ENCODE results near the gene SLC24A3.

Gene SLC24A3

DNA sequence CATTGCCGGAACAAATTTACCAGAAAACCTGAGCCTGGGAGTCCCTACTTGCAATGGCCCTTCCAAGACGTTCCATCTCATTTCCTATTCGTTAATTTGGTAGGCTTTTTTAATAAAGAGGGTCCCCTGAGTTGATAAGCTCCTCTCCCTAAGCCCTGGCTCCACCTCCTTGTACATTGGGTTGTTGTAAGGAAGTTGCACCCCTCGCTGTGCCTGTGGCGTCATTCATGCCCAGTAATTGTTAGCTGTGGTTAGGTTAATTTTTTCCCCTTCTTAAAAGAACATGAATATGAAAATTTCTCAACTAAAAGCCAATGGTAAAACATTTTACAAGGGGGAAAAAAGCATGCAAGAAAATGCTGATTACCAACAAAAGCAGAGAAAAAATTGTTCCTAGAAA lies 91.9 kb downstream of the SLC24A3 start:
- in situ Hi-C loops (cut with HindIII; ENCODE audit: low sequenced_read_pairs) = no loop called here
- no peak overlapping the region for H3K4me3 ChIP-seq (ENCODE audit: low read depth, low read length)
- no peak for DNase-seq (ENCODE audit: low read depth, low spot score)
- TF ChIP-seq, protein P1, sequence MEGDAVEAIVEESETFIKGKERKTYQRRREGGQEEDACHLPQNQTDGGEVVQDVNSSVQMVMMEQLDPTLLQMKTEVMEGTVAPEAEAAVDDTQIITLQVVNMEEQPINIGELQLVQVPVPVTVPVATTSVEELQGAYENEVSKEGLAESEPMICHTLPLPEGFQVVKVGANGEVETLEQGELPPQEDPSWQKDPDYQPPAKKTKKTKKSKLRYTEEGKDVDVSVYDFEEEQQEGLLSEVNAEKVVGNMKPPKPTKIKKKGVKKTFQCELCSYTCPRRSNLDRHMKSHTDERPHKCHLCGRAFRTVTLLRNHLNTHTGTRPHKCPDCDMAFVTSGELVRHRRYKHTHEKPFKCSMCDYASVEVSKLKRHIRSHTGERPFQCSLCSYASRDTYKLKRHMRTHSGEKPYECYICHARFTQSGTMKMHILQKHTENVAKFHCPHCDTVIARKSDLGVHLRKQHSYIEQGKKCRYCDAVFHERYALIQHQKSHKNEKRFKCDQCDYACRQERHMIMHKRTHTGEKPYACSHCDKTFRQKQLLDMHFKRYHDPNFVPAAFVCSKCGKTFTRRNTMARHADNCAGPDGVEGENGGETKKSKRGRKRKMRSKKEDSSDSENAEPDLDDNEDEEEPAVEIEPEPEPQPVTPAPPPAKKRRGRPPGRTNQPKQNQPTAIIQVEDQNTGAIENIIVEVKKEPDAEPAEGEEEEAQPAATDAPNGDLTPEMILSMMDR (IDR thresholded peaks at IDR 0.05; ENCODE audit: low read depth, low read length) = no peak

DNA sequence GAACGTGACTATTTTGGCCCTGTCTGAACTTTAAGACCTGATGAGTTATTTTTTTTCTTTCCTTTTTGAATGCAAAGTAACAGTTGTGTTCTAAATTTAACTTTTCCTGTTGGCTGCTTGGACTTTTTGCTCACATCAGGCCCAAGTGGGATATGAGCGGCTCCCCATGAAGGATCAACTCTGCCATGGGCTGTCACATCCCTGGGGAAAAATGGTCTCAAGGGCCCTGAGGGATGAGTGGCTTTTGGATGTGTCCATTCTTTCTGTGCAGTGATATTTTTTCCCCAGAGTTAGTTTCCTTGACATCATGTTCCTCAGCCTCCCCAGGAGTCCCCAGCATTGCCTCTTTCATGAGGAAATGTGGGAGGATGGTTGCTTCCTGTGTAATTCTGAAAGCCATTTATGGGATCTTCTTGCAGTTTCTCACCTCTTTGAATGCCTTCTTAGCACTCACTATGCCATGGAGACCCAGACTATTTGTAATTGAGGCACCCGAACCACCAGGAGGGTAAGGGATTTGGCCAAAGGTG lies 92.5 kb downstream of the SLC24A3 start:
- no peak overlapping the region for H3K4me3 ChIP-seq (ENCODE audit: low read depth, low read length)
- DNase-seq (ENCODE audit: low read depth, low spot score) = no peak
- in situ Hi-C loops (cut with HindIII; ENCODE audit: low sequenced_read_pairs) = no loop called here
- TF ChIP-seq, protein P1 (IDR thresholded peaks at IDR 0.05; ENCODE audit: low read depth, low read length) = no peak

DNA sequence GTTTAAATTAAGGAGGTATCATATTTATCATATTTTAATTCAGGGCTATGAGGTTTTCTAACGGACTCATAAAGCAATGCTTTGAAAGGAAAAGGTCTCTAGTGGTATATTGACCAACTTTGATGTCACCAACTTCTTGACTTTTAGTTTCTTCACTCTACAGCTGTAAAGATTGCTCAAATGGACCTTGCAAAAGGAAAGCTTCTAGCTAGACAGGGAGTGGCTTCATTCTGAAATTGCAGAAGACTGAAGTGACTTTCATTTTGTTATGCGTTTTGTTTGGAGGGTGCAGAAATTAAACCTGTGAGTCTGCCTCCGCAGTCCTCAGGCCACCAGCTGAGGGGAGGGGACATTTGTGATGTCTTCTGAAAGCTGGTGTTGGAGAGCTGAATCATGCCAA lies 95.7 kb downstream of the SLC24A3 start:
- DNase-seq (ENCODE audit: low read depth, low spot score) = no peak
- TF ChIP-seq, protein P1 (IDR thresholded peaks at IDR 0.05; ENCODE audit: low read depth, low read length) = no peak
- no peak overlapping the region for H3K4me3 ChIP-seq (ENCODE audit: low read depth, low read length)
- in situ Hi-C loops (cut with HindIII; ENCODE audit: low sequenced_read_pairs) = no loop called here

DNA sequence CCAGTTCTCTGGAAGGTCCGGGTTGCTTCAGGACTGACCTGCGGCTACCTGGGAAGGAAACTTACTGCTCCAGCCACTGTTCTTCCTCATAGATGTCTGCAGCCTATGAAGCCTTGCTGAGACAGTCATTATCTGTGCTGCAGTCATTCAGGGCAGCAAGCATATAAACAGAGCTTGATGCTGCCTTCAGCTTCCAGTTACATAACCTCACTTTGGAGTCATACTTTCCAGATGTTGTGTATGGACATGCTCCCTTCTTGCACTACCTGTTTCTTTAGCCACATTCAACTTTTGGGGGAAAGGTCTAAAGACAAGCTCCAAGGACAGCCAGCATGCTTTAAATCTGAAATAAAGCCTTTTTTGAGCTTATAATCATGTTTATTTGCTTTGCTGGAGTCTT lies 98.1 kb downstream of the SLC24A3 start:
- TF ChIP-seq, protein P1 (IDR thresholded peaks at IDR 0.05; ENCODE audit: low read depth, low read length) = no peak
- H3K4me3 ChIP-seq (ENCODE audit: low read depth, low read length) = no peak overlapping the region
- no peak for DNase-seq (ENCODE audit: low read depth, low spot score)
- in situ Hi-C loops (cut with HindIII; ENCODE audit: low sequenced_read_pairs) = no loop called here

DNA sequence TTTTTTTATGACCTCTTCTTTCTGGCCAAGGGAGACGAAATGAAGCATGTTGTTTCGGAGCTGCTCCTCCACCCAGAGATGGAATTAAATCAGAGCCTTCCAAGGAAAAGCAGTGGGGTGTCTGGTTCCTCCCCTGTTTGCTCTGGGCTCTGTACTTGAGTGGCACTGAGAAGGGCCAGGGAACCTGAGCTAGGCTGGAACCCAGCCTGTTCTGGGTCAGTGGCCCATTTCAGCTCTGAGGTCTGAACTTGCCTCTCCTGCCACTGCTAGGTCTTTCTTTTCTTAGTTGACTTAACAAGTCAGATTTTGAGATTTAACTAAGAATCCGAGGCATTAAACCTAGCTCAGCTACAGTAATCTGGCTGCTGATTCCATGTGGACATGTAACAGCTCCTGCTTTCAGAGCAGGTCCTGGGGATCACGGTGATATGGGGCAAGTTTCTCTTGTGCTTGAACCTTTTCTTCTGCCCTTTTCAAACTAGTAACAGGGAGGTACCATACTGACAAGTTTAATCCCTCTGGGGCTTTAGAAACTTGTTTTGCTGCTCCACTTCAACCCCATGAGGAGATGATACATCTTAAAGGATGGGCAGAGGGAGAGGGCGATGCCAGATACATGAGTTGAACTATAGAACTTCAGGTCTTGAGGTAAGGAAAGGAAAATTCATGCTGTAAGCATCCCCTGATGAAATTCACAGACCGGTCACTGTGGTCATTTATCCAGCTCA lies 101.1 kb downstream of the SLC24A3 start:
- TF ChIP-seq, protein P1 (IDR thresholded peaks at IDR 0.05; ENCODE audit: low read depth, low read length) = no peak
- DNase-seq (ENCODE audit: low read depth, low spot score) = no peak
- H3K4me3 ChIP-seq (ENCODE audit: low read depth, low read length) = no peak overlapping the region
- in situ Hi-C loops (cut with HindIII; ENCODE audit: low sequenced_read_pairs) = no loop called here

DNA sequence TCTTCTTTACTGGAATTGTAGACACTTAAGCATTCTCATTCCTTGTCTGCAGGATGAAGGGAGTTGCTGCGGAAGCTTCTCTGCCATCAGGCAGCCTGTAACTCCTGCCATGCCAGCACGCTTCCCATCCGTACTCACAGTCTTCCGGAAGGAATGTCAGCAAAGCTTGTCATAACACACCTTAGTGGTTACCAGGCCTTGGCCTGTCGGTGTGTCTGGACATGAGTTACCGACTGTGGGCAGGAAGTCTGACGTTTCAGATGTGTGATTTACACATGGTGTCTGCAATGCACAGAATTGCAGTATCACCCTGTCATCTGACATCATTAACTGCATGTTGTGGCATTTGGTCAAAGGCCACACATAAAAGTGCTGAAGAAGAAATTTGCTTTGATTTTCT lies 102.2 kb downstream of the SLC24A3 start:
- TF ChIP-seq, protein P1 (IDR thresholded peaks at IDR 0.05; ENCODE audit: low read depth, low read length) = no peak
- no peak overlapping the region for H3K4me3 ChIP-seq (ENCODE audit: low read depth, low read length)
- no peak for DNase-seq (ENCODE audit: low read depth, low spot score)
- in situ Hi-C loops (cut with HindIII; ENCODE audit: low sequenced_read_pairs) = no loop called here

Measured in astrocyte of the spinal cord (primary cell).